Mesothelial cell of epicardium (in vitro differentiated cells): ENCODE results near the gene DIAPH3. TPM values are rescaled to one million over a fixed set of nuclear protein-coding genes. Genes with fewer than 3 reads are reported as not detected.

Experiments
- DNase-seq, 2 experiments: peaks; one replicate each; pipeline ENCODE4 v3.0.0; 2021; ENCODE audit warnings: low spot score in 2 of 2; ENCODE audit not compliant: unreplicated experiment in 2 of 2
- H3K27ac Mint-ChIP-seq: 2 replicates; pipeline ENCODE4 v1.8.0; 2021; ENCODE audit warnings: mixed read lengths
- H3K27me3 Mint-ChIP-seq: 2 replicates; pipeline ENCODE4 v1.8.0; 2021; ENCODE audit warnings: low read depth, mixed read lengths
- H3K36me3 Mint-ChIP-seq: 2 replicates; pipeline ENCODE4 v1.8.0; 2021; ENCODE audit warnings: mixed read lengths
- H3K4me1 Mint-ChIP-seq: 2 replicates; pipeline ENCODE4 v1.8.0; 2021; ENCODE audit warnings: mixed read lengths
- H3K4me3 Mint-ChIP-seq: 2 replicates; pipeline ENCODE4 v1.8.0; 2021; ENCODE audit warnings: mild to moderate bottlenecking, moderate library complexity, mixed read lengths
- H3K9me3 Mint-ChIP-seq: 2 replicates; pipeline ENCODE4 v1.8.0; 2021; ENCODE audit warnings: mixed read lengths
- total RNA-seq: library from RNA; stranded (reverse); gene quantifications from 3 replicates; pipeline ENCODE4 v1.2.1, GENCODE V29; 2021
- TF ChIP-seq, protein P1 (sequence below): fragments of 200-600 bp; sonication (generic); IDR thresholded peaks from one replicate; pipeline ENCODE4 v1.5.0; 2021; ENCODE audit warnings: antibody characterized with exemption; ENCODE audit not compliant: unreplicated experiment

Gene DIAPH3
- total RNA-seq, 1 donor from 2014 or later = 16.8 TPM

DNA sequence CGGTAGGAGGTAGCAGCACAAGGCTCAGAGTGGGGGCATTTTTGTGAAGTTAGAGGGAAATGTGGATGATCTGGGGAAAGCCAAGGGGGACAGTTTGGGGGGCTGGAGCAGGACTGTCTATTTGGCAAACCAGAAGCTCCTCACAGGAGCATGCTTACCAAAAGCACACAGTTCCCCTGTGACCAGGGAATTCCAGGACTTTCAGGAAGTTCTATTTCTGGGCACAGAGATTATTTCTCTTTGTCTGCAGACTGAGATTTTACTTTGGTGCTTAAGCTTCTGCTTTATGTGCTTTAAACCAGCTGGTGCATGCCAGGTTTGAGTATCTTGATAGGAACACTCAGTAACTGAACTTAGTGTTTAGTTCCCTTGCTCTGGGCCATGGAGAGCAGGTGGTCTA lies 525.3 kb downstream of the DIAPH3 start:
- Mint-ChIP-seq H3K36me3 (no peaks in the 10 kb centered on the region), H3K9me3 (no peaks in the 10 kb centered on the region), H3K4me3 (no peak overlapping the region), H3K27ac (no peak overlapping the region), H3K27me3 (no peaks in the 10 kb centered on the region), H3K4me1 (peaks cover 32% of the 10 kb centered on the region)
- DNase-seq = no peak
- TF ChIP-seq, protein P1, sequence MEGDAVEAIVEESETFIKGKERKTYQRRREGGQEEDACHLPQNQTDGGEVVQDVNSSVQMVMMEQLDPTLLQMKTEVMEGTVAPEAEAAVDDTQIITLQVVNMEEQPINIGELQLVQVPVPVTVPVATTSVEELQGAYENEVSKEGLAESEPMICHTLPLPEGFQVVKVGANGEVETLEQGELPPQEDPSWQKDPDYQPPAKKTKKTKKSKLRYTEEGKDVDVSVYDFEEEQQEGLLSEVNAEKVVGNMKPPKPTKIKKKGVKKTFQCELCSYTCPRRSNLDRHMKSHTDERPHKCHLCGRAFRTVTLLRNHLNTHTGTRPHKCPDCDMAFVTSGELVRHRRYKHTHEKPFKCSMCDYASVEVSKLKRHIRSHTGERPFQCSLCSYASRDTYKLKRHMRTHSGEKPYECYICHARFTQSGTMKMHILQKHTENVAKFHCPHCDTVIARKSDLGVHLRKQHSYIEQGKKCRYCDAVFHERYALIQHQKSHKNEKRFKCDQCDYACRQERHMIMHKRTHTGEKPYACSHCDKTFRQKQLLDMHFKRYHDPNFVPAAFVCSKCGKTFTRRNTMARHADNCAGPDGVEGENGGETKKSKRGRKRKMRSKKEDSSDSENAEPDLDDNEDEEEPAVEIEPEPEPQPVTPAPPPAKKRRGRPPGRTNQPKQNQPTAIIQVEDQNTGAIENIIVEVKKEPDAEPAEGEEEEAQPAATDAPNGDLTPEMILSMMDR = no peak

DNA sequence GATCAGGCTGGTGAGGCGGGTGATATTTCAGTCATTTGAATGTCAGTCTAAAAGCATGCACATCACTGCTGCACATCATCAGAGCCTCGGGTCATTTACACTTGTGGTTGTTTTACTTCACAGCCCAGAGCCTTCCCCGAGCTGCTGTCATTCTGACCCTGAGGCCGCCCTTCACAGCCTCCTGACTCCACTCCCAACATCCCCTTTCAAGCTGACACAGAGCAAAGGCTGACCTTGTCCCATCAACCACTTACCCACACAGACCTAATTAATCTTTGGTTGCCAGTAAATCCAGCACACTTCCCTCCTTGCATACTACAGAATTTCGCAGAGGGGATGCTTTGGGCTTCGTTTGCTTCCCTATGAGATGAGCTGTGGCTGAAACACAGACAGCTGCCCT lies 528.1 kb downstream of the DIAPH3 start:
- Mint-ChIP-seq H3K27me3 (no peaks in the 10 kb centered on the region), H3K27ac (no peak overlapping the region), H3K36me3 (no peaks in the 10 kb centered on the region), H3K9me3 (no peaks in the 10 kb centered on the region), H3K4me1 (peaks cover 8% of the 10 kb centered on the region), H3K4me3 (no peak overlapping the region)
- TF ChIP-seq, protein P1 = no peak
- no peak for DNase-seq

DNA sequence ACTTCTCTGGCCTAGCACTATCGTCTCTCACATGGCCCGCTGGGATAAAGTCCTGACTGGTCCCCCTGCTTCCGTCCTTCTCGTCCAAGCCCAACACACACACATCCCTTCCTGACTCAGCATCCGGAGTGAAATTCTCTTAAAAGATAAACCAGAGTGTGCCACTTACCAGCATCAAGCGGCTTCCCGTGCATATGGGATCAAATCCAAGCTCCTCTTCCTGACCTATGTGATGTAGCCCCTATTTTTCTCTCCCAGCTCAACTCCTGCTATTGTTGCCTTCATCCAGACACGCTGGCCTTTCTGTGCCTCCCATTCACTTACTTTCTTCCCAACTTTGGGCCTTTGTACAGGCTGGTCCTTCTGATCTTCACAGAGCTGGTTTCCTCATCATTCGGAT lies 530.4 kb downstream of the DIAPH3 start:
- Mint-ChIP-seq H3K27me3 (no peaks in the 10 kb centered on the region), H3K9me3 (no peaks in the 10 kb centered on the region), H3K4me3 (no peak overlapping the region), H3K36me3 (no peaks in the 10 kb centered on the region), H3K4me1 (peaks cover 6% of the 10 kb centered on the region), H3K27ac (no peak overlapping the region)
- TF ChIP-seq, protein P1 = no peak
- no peak for DNase-seq

DNA sequence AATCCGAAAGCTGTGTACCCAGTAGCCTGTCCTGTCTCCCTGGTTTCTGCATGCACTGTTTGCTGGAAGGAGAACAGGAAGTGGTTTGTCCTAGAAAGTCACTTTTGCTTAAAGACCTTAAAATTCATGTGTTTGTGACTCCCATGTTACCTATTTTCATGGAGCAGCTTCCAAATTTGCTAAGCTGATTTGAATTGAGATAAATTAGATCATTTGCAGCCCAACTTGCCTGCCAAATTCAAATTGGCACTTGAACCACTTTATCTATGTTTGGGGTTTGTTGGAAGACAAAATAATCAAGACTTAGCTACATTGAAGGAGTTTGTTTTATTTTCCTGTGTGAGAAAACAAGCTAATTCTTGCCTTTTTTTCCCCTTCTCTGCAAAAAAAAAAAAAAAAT lies 532.5 kb downstream of the DIAPH3 start:
- no peak for DNase-seq
- H3K4me1 Mint-ChIP-seq = peaks cover 6% of the 10 kb centered on the region
- no peaks in the 10 kb centered on the region for H3K9me3 Mint-ChIP-seq
- no peak overlapping the region for H3K4me3 Mint-ChIP-seq
- no peaks in the 10 kb centered on the region for H3K36me3 Mint-ChIP-seq
- H3K27me3 Mint-ChIP-seq = no peaks in the 10 kb centered on the region
- TF ChIP-seq, protein P1 = no peak
- H3K27ac Mint-ChIP-seq = no peak overlapping the region

DNA sequence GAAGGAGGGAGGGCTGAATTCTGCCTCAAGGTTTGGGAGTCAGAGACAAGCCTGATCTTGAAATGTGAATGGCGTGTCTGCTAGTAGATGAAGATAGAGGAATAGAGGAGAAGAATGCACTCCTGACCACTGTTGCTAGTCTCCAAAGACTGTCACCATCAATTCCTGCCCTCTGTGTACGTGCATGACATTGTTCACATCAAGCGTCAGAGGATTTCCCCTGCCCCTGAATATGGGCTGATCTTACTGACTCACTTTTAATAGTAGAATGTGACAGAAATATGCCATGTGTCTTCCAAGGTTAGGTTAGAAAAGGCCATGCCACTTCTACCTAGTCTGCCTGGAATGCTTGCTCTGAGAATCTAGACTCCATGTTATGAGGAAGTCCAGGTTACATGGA lies 538.6 kb downstream of the DIAPH3 start:
- TF ChIP-seq, protein P1 = no peak
- Mint-ChIP-seq H3K4me1 (peaks cover 11% of the 10 kb centered on the region), H3K27ac (no peak overlapping the region), H3K27me3 (no peaks in the 10 kb centered on the region), H3K4me3 (no peak overlapping the region), H3K36me3 (peaks cover 11% of the 10 kb centered on the region), H3K9me3 (peaks cover 16% of the 10 kb centered on the region)
- no peak for DNase-seq

DNA sequence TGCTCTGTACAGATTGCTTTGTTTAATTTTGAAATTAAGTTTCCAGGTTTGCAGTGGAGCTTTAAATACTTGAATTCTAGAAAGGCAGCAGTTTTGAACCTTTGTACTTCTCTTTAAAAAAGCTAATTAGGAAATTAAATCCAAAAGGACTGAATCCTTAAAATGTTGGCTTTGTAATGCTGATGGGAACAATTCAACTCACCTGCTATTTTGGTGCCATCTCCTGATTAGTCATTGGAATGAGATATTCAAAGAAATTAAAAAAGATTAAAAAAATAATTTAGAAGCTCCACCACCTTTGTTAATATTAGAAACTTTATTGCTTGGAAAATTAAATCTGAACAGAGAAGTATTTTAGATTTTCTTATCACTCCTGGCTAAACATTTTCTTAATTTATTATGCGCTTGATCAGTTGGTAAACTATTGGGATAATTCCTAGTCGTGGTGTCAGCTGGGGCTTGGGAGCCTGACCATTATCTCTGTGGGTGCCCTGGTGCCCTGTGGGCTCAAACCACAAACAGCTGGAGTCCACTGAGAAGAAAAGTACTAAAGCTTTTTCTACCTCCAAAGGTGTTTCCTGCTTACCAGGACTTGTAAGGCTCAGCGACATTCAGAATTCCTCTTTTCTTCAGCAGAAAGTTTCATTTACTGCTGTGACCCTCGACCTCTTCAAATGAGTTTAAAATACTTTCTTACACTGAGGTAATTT lies 540.4 kb downstream of the DIAPH3 start:
- no peak overlapping the region for H3K27ac Mint-ChIP-seq
- H3K27me3 Mint-ChIP-seq = no peaks in the 10 kb centered on the region
- TF ChIP-seq, protein P1 = no peak
- H3K4me3 Mint-ChIP-seq = no peak overlapping the region
- peaks cover 11% of the 10 kb centered on the region for H3K4me1 Mint-ChIP-seq
- H3K9me3 Mint-ChIP-seq = peaks cover 33% of the 10 kb centered on the region
- peaks cover 22% of the 10 kb centered on the region for H3K36me3 Mint-ChIP-seq
- DNase-seq = no peak
